HG02870 (cell line): ENCODE data around the gene PLEKHA7.

ENCODE experiments used
- ATAC-seq: cut with Tn5 transposase; IDR thresholded peaks from one replicate; pipeline ENCODE4 v1.9.1; 2021; ENCODE audit warnings: mild to moderate bottlenecking, moderate library complexity; ENCODE audit not compliant: unreplicated experiment

The PLEKHA7 gene

GRCh38 chr11:16946477-16947282 is 67.5 kb downstream of the PLEKHA7 start:
- peak; percentile 70 for ATAC-seq

GRCh38 chr11:16945671-16946469 is 68.3 kb downstream of the PLEKHA7 start:
- ATAC-seq = peak; percentile 60

GRCh38 chr11:16942911-16943310 is 71.3 kb downstream of the PLEKHA7 start:
- no peak for ATAC-seq

- no peak for ATAC-seq
These were observed 71.9 kb downstream of the PLEKHA7 start for GRCh38 chr11:16942342-16942741.

- ATAC-seq = no peak
These were observed 72.3 kb downstream of the PLEKHA7 start for GRCh38 chr11:16941935-16942334.

GRCh38 chr11:16938061-16938460 is 76.2 kb downstream of the PLEKHA7 start:
- ATAC-seq = no peak

GRCh38 chr11:16936643-16937042 is 77.6 kb downstream of the PLEKHA7 start:
- ATAC-seq = no peak

- no peak for ATAC-seq
These were observed 78.5 kb downstream of the PLEKHA7 start for GRCh38 chr11:16935518-16936302.

- no peak for ATAC-seq
These were observed 80.2 kb downstream of the PLEKHA7 start for GRCh38 chr11:16933756-16934603.

- no peak for ATAC-seq
These were observed 80.9 kb downstream of the PLEKHA7 start for GRCh38 chr11:16933291-16933690.

GRCh38 chr11:16928044-16928443 is 86.2 kb downstream of the PLEKHA7 start:
- no peak for ATAC-seq

GRCh38 chr11:16926883-16927626 is 87.2 kb downstream of the PLEKHA7 start:
- no peak for ATAC-seq

GRCh38 chr11:16925561-16926065 is 88.6 kb downstream of the PLEKHA7 start:
- ATAC-seq = peak; percentile 39

- ATAC-seq = peak; percentile 18
These were observed 89.2 kb downstream of the PLEKHA7 start for GRCh38 chr11:16924826-16925560.

GRCh38 chr11:16924462-16924825 is 89.8 kb downstream of the PLEKHA7 start:
- ATAC-seq = peak; percentile 42

- peak; percentile 39 for ATAC-seq
These were observed 90.2 kb downstream of the PLEKHA7 start for GRCh38 chr11:16923987-16924386.

- no peak for ATAC-seq
These were observed 92.5 kb downstream of the PLEKHA7 start for GRCh38 chr11:16921668-16922067.

GRCh38 chr11:16921019-16921418 is 93.2 kb downstream of the PLEKHA7 start:
- no peak for ATAC-seq

- no peak for ATAC-seq
These were observed 93.7 kb downstream of the PLEKHA7 start for GRCh38 chr11:16920559-16920958.
